ENCODE results near the gene GALNT3. TPM values are rescaled to one million over a fixed set of nuclear protein-coding genes. Genes with fewer than 3 reads are reported as not detected.

The GALNT3 gene
- total and polyA plus RNA-seq, 9 of the 15 experiments (the other 6 are each of a cell fraction or from before 2014, with no cell fraction given), result 0.03 to 0.29 (median 0.06) TPM; not detected in 6

DNA sequence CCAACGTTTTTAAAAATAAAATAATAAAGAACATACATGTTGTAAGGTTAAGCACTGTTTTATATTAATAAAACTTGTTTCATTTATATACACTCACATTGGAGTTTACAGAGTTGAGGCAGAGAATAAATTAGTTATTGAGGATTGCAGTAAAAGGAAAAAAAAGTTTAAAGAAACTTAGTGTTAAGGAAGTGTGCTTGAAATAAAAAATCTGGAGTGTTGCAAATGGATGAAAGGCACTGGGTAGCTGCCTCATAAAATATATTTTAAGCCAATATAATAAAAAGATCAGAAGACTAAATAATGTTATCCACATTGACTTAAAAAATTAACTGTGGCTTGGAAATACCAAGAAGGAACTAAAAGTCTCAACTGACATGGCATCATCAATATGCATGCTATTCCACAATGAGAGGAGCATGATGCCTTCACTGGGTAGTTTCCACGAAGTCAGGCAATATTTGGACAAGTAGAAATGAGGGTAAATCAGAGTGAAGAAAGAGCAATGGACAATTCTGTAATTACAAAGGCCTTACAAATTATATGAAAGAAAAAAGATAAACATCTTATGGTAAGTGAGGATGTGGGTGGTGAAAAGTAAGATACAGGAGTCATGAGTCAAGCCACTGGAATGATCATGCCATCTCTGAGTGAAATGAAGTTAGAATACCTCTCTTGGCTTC is 2.5 kb downstream of the GALNT3 start (continued):
- TF ChIP-seq, protein P1, sequence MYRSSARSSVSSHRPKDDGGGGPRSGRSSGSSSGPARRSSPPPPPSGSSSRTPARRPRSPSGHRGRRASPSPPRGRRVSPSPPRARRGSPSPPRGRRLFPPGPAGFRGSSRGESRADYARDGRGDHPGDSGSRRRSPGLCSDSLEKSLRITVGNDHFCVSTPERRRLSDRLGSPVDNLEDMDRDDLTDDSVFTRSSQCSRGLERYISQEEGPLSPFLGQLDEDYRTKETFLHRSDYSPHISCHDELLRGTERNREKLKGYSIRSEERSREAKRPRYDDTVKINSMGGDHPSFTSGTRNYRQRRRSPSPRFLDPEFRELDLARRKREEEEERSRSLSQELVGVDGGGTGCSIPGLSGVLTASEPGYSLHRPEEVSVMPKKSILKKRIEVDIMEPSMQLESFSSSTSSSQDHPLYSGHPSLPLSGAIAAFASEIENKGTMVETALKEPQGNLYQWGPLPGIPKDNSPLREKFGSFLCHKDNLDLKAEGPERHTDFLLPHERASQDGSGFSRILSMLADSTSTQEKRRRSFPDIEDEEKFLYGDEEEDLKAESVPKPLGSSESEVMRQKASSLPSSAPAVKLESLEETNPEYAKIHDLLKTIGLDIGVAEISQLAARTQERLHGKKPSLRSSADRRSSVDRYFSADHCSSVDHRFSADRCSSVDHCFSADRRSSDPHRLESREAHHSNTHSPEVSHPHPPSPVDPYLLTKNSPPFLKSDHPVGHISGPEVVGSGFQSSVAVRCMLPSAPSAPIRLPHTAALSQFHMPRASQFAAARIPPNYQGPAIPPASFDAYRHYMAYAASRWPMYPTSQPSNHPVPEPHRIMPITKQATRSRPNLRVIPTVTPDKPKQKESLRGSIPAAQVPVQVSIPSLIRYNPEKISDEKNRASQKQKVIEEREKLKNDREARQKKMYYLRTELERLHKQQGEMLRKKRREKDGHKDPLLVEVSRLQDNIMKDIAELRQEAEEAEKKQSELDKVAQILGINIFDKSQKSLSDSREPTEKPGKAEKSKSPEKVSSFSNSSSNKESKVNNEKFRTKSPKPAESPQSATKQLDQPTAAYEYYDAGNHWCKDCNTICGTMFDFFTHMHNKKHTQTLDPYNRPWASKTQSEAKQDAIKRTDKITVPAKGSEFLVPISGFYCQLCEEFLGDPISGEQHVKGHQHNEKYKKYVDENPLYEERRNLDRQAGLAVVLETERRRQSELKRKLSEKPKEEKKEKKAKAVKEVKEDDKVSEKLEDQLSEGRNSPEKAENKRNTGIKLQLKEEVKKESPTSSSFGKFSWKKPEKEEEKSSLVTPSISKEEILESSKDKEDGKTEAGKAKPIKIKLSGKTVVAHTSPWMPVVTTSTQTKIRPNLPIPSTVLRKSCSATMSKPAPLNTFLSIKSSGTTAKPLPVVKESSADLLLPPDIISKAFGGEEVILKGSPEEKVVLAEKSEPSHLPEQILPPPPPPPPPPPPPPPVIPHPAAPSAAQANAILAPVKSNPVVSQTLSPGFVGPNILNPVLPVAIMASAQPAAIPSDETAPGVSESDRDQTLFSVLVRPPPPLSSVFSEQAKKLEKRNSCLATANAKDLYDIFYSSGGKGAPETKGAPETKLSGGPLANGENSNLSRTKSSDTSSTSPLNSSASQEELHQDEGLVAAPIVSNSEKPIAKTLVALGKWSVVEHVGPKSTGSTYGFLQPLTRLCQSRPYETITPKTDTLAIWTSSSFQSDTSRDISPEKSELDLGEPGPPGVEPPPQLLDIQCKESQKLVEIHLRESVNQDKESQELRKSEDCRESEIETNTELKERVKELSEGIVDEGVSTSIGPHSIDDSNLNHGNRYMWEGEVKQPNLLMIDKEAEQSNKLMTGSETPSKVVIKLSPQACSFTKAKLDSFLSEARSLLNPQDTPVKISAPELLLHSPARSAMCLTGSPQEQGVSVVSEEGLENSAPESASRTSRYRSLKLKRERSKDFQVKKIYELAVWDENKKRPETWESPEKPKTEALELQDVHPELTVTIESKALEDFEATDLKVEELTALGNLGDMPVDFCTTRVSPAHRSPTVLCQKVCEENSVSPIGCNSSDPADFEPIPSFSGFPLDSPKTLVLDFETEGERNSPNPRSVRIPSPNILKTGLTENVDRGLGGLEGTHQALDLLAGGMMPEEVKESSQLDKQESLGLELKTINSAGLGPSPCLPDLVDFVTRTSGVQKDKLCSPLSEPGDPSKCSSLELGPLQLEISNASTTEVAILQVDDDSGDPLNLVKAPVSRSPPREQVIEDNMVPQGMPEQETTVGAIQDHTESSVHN (IDR thresholded peaks at IDR 0.05; ENCODE audit: borderline replicate concordance in 1 of 2, low read depth in 1 of 2), result no peak
